IMR-90 (cell line): Measurements from ENCODE around the gene PTCD2. TPM values are rescaled to one million over a fixed set of nuclear protein-coding genes. Genes with fewer than 3 reads are reported as not detected.

Source experiments
- ATAC-seq: fragments of 200-7000 bp; cut with Tn5 transposase; 2 replicates; pipeline ENCODE4 v1.9.1; 2020; ENCODE audit warnings: low read depth, mild to moderate bottlenecking, moderate library complexity
- BruUV-seq: library from RNA; stranded (reverse); fragments of 400-500 nt; replicated peaks from 2 replicates; lab custom pipeline; 2021; lab: Mats Ljungman, UMichigan
- CTCF ChIA-PET: fragments of 300-600 bp; formaldehyde crosslinking; extraction: SDS; loops from one replicate; lab custom pipeline; 2021; ENCODE audit warnings: antibody characterized with exemption; lab: Yijun Ruan, JAX
- POLR2A ChIA-PET: fragments of 300-600 bp; sonication (Branson Sonifier 250); formaldehyde crosslinking; loops from one replicate; lab custom pipeline; 2022; ENCODE audit warnings: antibody characterized with exemption; ENCODE audit not compliant: unreplicated experiment; lab: Charles Lee
- DNase-seq: peaks from one replicate; pipeline ENCODE4 v3.0.0; 2013
- H2AFZ ChIP-seq: replicated peaks from 2 replicates; pipeline ENCODE3; 2013; ENCODE audit warnings: low read length, mild to moderate bottlenecking; ENCODE audit not compliant: poor library complexity
- H2AK5ac ChIP-seq: 2 replicates; pipeline ENCODE4 v1.6.1; 2013; ENCODE audit warnings: low read depth, low read length, inconsistent platforms
- H2AK9ac ChIP-seq: replicated peaks from 2 replicates; pipeline ENCODE3; 2013; ENCODE audit warnings: mild to moderate bottlenecking, low read depth, low read length, moderate library complexity; ENCODE audit not compliant: poor library complexity
- H2BK120ac ChIP-seq: 2 replicates; pipeline ENCODE4 v1.6.1; 2013; ENCODE audit warnings: low read depth, low read length, inconsistent platforms
- H2BK15ac ChIP-seq: 3 replicates; pipeline ENCODE4 v1.6.1; 2013; ENCODE audit warnings: low read depth, low read length, inconsistent platforms
- H2BK20ac ChIP-seq: 2 replicates; pipeline ENCODE4 v1.6.1; 2013; ENCODE audit warnings: low read depth, mild to moderate bottlenecking, inconsistent platforms, low read length, moderate library complexity
- H2BK5ac ChIP-seq: 2 replicates; pipeline ENCODE4 v1.6.1; 2013; ENCODE audit warnings: mild to moderate bottlenecking, low read depth, low read length, inconsistent platforms; ENCODE audit not compliant: poor library complexity, severe bottlenecking
- H3K14ac ChIP-seq: replicated peaks from 2 replicates; pipeline ENCODE4 v1.6.1; 2013; ENCODE audit warnings: low read depth, low read length, inconsistent platforms
- H3K18ac ChIP-seq: 2 replicates; pipeline ENCODE4 v1.6.1; 2013; ENCODE audit warnings: low read depth, low read length, control low read depth
- H3K23ac ChIP-seq: 2 replicates; pipeline ENCODE4 v1.6.1; 2013; ENCODE audit warnings: low read depth, low read length, inconsistent platforms
- H3K27ac ChIP-seq: 2 replicates; pipeline ENCODE4 v1.5.1; 2013; ENCODE audit warnings: mild to moderate bottlenecking, control low read depth, low read length; ENCODE audit not compliant: insufficient read depth
- H3K27me3 ChIP-seq: 2 replicates; pipeline ENCODE4 v1.6.1; 2013; ENCODE audit warnings: low read length; ENCODE audit not compliant: control insufficient read depth, insufficient read depth
- H3K36me3 ChIP-seq: 2 replicates; pipeline ENCODE4 v1.6.1; 2013; ENCODE audit warnings: low read length, mixed read lengths; ENCODE audit not compliant: control insufficient read depth, insufficient read depth
- H3K4ac ChIP-seq: 2 replicates; pipeline ENCODE4 v1.6.1; 2013; ENCODE audit warnings: low read depth, low read length, inconsistent platforms
- H3K4me1 ChIP-seq: 2 replicates; pipeline ENCODE4 v1.6.1; 2013; ENCODE audit warnings: low read length, mixed read lengths; ENCODE audit not compliant: control insufficient read depth, insufficient read depth
- H3K4me2 ChIP-seq: 2 replicates; pipeline ENCODE4 v1.6.1; 2013; ENCODE audit warnings: low read depth, mild to moderate bottlenecking, control low read depth, low read length, moderate library complexity
- H3K4me3 ChIP-seq: 2 replicates; pipeline ENCODE4 v1.5.1; 2013; ENCODE audit warnings: low read depth, mild to moderate bottlenecking, control low read depth, low read length, moderate library complexity; ENCODE audit not compliant: insufficient read depth
- H3K56ac ChIP-seq: 2 replicates; pipeline ENCODE4 v1.6.1; 2013; ENCODE audit warnings: low read length, inconsistent platforms; ENCODE audit not compliant: insufficient read depth; ENCODE audit errors: extremely low read depth
- H3K79me1 ChIP-seq, 2 experiments: 2 replicates each; pipeline ENCODE4 v1.6.1; 2013; ENCODE audit warnings: low read length in 2 of 2, inconsistent platforms in 1 of 2, low read depth in 1 of 2
- H3K9ac ChIP-seq: 2 replicates; pipeline ENCODE4 v1.6.1; 2013; ENCODE audit warnings: low read depth, low read length, control low read depth
- H3K9me1 ChIP-seq: 2 replicates; pipeline ENCODE4 v1.6.1; 2013; ENCODE audit warnings: low read length, inconsistent platforms; ENCODE audit not compliant: insufficient read depth
- H3K9me3 ChIP-seq: 2 replicates; pipeline ENCODE4 v1.6.1; 2013; ENCODE audit warnings: low read length; ENCODE audit not compliant: control insufficient read depth, insufficient read depth
- H4K20me1 ChIP-seq: 2 replicates; pipeline ENCODE4 v1.6.1; 2013; ENCODE audit warnings: low read length, inconsistent platforms; ENCODE audit not compliant: insufficient read depth
- H4K5ac ChIP-seq: 2 replicates; pipeline ENCODE4 v1.6.1; 2013; ENCODE audit warnings: mild to moderate bottlenecking, low read depth, low read length, control low read depth
- H4K8ac ChIP-seq, 2 experiments: 2 replicates each; pipeline ENCODE4 v1.6.1; 2013; ENCODE audit warnings: low read depth in 2 of 2, low read length in 2 of 2, control low read depth in 1 of 2, inconsistent platforms in 1 of 2
- H4K91ac ChIP-seq: 2 replicates; pipeline ENCODE4 v1.6.1; 2013; ENCODE audit warnings: low read depth, low read length, inconsistent platforms; ENCODE audit not compliant: insufficient read depth
- BHLHE40 ChIP-seq: fragments of 150-350 bp; IDR thresholded peaks from 2 replicates; pipeline ENCODE4 v1.6.1; 2016; ENCODE audit warnings: mild to moderate bottlenecking, low read depth, low read length
- CEBPB ChIP-seq: IDR thresholded peaks from 2 replicates; pipeline ENCODE4 v1.6.1; 2012; ENCODE audit warnings: low read depth, low read length, improper control_type of control experiment
- CHD1 ChIP-seq: IDR thresholded peaks from 2 replicates; pipeline ENCODE4 v1.6.1; 2012; ENCODE audit warnings: low read depth, low read length, improper control_type of control experiment
- FOS ChIP-seq: fragments of 150-350 bp; IDR thresholded peaks from 2 replicates; pipeline ENCODE4 v1.6.1; 2016; ENCODE audit warnings: low read depth, low read length
- MAFK ChIP-seq: IDR thresholded peaks from 2 replicates; pipeline ENCODE4 v1.6.1; 2012; ENCODE audit warnings: low read depth, low read length, improper control_type of control experiment
- MAZ ChIP-seq: IDR thresholded peaks from 2 replicates; pipeline ENCODE4 v1.6.1; 2012; ENCODE audit warnings: low read depth, mild to moderate bottlenecking, low read length, improper control_type of control experiment, moderate library complexity, borderline replicate concordance
- MXI1 ChIP-seq: IDR thresholded peaks from 2 replicates; pipeline ENCODE4 v1.6.1; 2012; ENCODE audit warnings: low read depth, mild to moderate bottlenecking, low read length, moderate library complexity, borderline replicate concordance
- NFE2L2 ChIP-seq: fragments of 150-350 bp; IDR thresholded peaks from 2 replicates; pipeline ENCODE4 v1.6.1; 2016; ENCODE audit warnings: low read depth, mild to moderate bottlenecking, low read length
- POLR2A ChIP-seq: IDR thresholded peaks from 2 replicates; pipeline ENCODE4 v1.6.1; 2012; ENCODE audit warnings: mild to moderate bottlenecking, low read depth, low read length
- RAD21 ChIP-seq: IDR thresholded peaks from 2 replicates; pipeline ENCODE4 v1.6.1; 2012; ENCODE audit warnings: low read length, improper control_type of control experiment
- RCOR1 ChIP-seq: IDR thresholded peaks from 2 replicates; pipeline ENCODE4 v1.6.1; 2012; ENCODE audit warnings: mild to moderate bottlenecking, low read length, improper control_type of control experiment; ENCODE audit not compliant: insufficient replicate concordance
- RFX5 ChIP-seq: IDR thresholded peaks from 2 replicates; pipeline ENCODE4 v1.8.0; 2012; ENCODE audit warnings: low read depth, mild to moderate bottlenecking, low read length, moderate library complexity
- SMC3 ChIP-seq: fragments of 150-350 bp; IDR thresholded peaks from 2 replicates; pipeline ENCODE4 v1.6.1; 2016; ENCODE audit warnings: low read depth, mild to moderate bottlenecking, antibody characterized with exemption, low read length, moderate library complexity
- WGBS, 2 experiments: methylation state at CpG; one replicate each; pipeline versions ENCODE4 v1.1.5 to v1.1.7; 2013; ENCODE audit warnings: missing lambda C conversion rate in 2 of 2; ENCODE audit not compliant: insufficient read length in 1 of 2; ENCODE audit errors: extremely low coverage in 2 of 2; 5-methylcytosine and 5-hydroxymethylcytosine counted together
- dilution Hi-C: fragments of 300-500 bp; cut with HindIII; formaldehyde crosslinking; loops from one replicate; pipeline ENCODE4 v1.14.3; 2018; ENCODE audit warnings: low sequenced_read_pairs; ENCODE audit not compliant: unreplicated experiment
- in situ Hi-C: fragments of 300-500 bp; cut with MboI; formaldehyde crosslinking; loops from 3 replicates; pipeline ENCODE4 v1.14.3; 2019; ENCODE audit warnings: low sequenced_read_pairs, inconsistent platforms, mixed read lengths
- intact Hi-C: fragments of 100-400 bp; cut with micrococcal nuclease; formaldehyde crosslinking; loops from 2 replicates; pipeline ENCODE4 v1.10.0; 2022
- polyA plus RNA-seq, 3 experiments: library from polyadenylated mRNA; depleted of rRNA; stranded (reverse); fragments of >200 nt; gene quantifications; 2 replicates each; pipeline ENCODE4 v1.2.3, GENCODE V29; 2012; ENCODE audit warnings: low replicate concordance in 1 of 3
- total RNA-seq: library from RNA; depleted of rRNA; stranded (reverse); fragments of >200 nt; gene quantifications from 2 replicates; pipeline ENCODE4 v1.2.3, GENCODE V29; 2012
- TF ChIP-seq, protein P1 (sequence below): conservative IDR thresholded peaks from 2 replicates; pipeline ENCODE4 v1.5.1; 2012; ENCODE audit warnings: mild to moderate bottlenecking, low read depth, low read length, improper control_type of control experiment
- TF ChIP-seq, protein P2 (sequence below): fragments of 150-350 bp; IDR thresholded peaks from 2 replicates; pipeline ENCODE4 v1.6.1; 2016; ENCODE audit warnings: low read depth, mild to moderate bottlenecking, low read length, moderate library complexity, borderline replicate concordance
- TF ChIP-seq, protein P3 (sequence below): fragments of 150-350 bp; IDR thresholded peaks from 2 replicates; pipeline ENCODE4 v1.6.1; 2017; ENCODE audit warnings: mild to moderate bottlenecking, antibody characterized with exemption, low read length, low read depth

PTCD2 gene
- total and polyA plus RNA-seq, 2 of the 4 experiments (the other 2 are of a cell fraction), result 6.5 to 9.9 TPM

DNA sequence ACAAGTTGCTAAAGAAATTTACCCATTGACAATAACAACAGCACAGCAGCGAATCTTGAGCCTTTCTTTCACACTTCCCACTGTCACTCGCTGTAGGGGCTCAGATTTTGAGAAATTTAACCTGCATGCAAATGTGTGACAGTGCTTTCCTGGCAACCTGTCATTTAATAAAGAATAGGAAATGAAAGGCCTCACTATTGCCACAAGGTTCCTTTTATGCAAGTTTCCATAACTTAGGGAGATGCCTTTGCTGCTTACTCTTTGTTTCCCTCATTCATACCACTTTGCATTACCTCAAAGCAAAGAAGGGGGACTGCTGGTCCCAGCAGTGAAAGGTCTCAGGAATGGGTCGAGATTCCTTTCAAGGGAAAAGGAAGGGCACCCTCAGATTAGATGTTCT, 49.5 kb downstream of the PTCD2 start:
- ChIA-PET POLR2A (no interaction called here), CTCF (no interaction called here)
- Histone ChIP-seq H2AFZ (no peak overlapping the region), H4K91ac (no peak overlapping the region), H2BK15ac (no peak overlapping the region; the same call in 1 of the 3 replicates), H3K14ac (no peak overlapping the region; the same call in 1 of the 2 replicates), H2BK20ac (no peak overlapping the region), H3K4me2 (no peak overlapping the region), H3K4me1 (peaks cover 5% of the 10 kb centered on the region; the same call in 1 of the 2 replicates), H3K9me3 (no peaks in the 10 kb centered on the region), H3K79me1 (no peaks in the 10 kb centered on the region), H3K4me3 (no peak overlapping the region), H3K18ac (no peak overlapping the region), H3K27ac (no peak overlapping the region), H2BK5ac (no peak overlapping the region), H3K23ac (no peak overlapping the region), H2AK5ac (peak overlapping the region; percentile 4; the same call in 1 of the 2 replicates), H3K4ac (no peak overlapping the region; the same call in 1 of the 2 replicates), H2AK9ac (no peak overlapping the region), H3K27me3 (no peaks in the 10 kb centered on the region), H3K36me3 (no peaks in the 10 kb centered on the region), H4K5ac (no peak overlapping the region), H3K9me1 (no peaks in the 10 kb centered on the region; the same call in 1 of the 2 replicates), H3K9ac (no peak overlapping the region), H2BK120ac (no peak overlapping the region), H4K20me1 (no peaks in the 10 kb centered on the region), H4K8ac (no peak overlapping the region), H3K56ac (no peak overlapping the region)
- TF ChIP-seq RCOR1 (no peak), MXI1 (no peak), SMC3 (no peak), RFX5 (no peak), MAFK (no peak), NFE2L2 (no peak), CEBPB (no peak), POLR2A (no peak), BHLHE40 (no peak), MAZ (no peak), CHD1 (no peak), RAD21 (no peak), FOS (no peak)
- TF ChIP-seq, protein P1, sequence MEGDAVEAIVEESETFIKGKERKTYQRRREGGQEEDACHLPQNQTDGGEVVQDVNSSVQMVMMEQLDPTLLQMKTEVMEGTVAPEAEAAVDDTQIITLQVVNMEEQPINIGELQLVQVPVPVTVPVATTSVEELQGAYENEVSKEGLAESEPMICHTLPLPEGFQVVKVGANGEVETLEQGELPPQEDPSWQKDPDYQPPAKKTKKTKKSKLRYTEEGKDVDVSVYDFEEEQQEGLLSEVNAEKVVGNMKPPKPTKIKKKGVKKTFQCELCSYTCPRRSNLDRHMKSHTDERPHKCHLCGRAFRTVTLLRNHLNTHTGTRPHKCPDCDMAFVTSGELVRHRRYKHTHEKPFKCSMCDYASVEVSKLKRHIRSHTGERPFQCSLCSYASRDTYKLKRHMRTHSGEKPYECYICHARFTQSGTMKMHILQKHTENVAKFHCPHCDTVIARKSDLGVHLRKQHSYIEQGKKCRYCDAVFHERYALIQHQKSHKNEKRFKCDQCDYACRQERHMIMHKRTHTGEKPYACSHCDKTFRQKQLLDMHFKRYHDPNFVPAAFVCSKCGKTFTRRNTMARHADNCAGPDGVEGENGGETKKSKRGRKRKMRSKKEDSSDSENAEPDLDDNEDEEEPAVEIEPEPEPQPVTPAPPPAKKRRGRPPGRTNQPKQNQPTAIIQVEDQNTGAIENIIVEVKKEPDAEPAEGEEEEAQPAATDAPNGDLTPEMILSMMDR, result no peak
- TF ChIP-seq, protein P2, sequence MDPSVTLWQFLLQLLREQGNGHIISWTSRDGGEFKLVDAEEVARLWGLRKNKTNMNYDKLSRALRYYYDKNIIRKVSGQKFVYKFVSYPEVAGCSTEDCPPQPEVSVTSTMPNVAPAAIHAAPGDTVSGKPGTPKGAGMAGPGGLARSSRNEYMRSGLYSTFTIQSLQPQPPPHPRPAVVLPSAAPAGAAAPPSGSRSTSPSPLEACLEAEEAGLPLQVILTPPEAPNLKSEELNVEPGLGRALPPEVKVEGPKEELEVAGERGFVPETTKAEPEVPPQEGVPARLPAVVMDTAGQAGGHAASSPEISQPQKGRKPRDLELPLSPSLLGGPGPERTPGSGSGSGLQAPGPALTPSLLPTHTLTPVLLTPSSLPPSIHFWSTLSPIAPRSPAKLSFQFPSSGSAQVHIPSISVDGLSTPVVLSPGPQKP, result no peak
- TF ChIP-seq, protein P3, sequence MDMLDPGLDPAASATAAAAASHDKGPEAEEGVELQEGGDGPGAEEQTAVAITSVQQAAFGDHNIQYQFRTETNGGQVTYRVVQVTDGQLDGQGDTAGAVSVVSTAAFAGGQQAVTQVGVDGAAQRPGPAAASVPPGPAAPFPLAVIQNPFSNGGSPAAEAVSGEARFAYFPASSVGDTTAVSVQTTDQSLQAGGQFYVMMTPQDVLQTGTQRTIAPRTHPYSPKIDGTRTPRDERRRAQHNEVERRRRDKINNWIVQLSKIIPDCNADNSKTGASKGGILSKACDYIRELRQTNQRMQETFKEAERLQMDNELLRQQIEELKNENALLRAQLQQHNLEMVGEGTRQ, result no peak
- no CpG with 5 or more reads among the region's 3 CpGs for WGBS, 2 experiments
- dilution Hi-C loops, result no loop called here
- no TSS peak for BruUV-seq
- in situ Hi-C loops, result loop anchor here (5.0 to 25.0 kb wide), 2 partner anchors 143 to 448 kb away; partner anchors contain the start of genes TNPO1 and ZNF366
- ATAC-seq (no peak), DNase-seq (no peak)
- intact Hi-C loops, result loop anchor here (10.0 kb wide), 2 partner anchors 235 to 475 kb away; no protein-coding TSS in a partner anchor
